M059J (cell line): ENCODE measurements around the gene PPP1R7. TPM values are rescaled to one million over a fixed set of nuclear protein-coding genes. Genes with fewer than 3 reads are reported as not detected.

Experiments used
- DNase-seq: peaks from one replicate; pipeline ENCODE4 v3.0.0-alpha.2; 2012; ENCODE audit warnings: low read depth
- total RNA-seq: library from RNA; depleted of rRNA; stranded (reverse); fragments of >200 nt; shearing (Covaris generic); gene quantifications from 2 replicates; pipeline ENCODE4 v1.2.3, GENCODE V29; 2014

Gene PPP1R7
- total RNA-seq, 1 experiment from 2014 or later = 60.7 TPM

- no peak for DNase-seq
These were observed 61.0 kb downstream of the PPP1R7 start for GRCh38 chr2:241211276-241211675.

- DNase-seq = no peak
These were observed 62.8 kb downstream of the PPP1R7 start for GRCh38 chr2:241213041-241213440.

- DNase-seq = no peak
These were observed 63.3 kb downstream of the PPP1R7 start for GRCh38 chr2:241213567-241213966.

GRCh38 chr2:241214209-241214608, 63.9 kb downstream of the PPP1R7 start:
- no peak for DNase-seq

GRCh38 chr2:241214766-241215165, 64.5 kb downstream of the PPP1R7 start:
- DNase-seq = no peak

GRCh38 chr2:241215421-241215820, 65.2 kb downstream of the PPP1R7 start:
- DNase-seq = no peak

GRCh38 chr2:241216211-241216761, 66.0 kb downstream of the PPP1R7 start:
- DNase-seq = no peak

GRCh38 chr2:241217320-241218031, 67.2 kb downstream of the PPP1R7 start:
- peak; percentile 60 for DNase-seq

- DNase-seq = peak; percentile 29
These were observed 68.1 kb downstream of the PPP1R7 start for GRCh38 chr2:241218131-241219029.

GRCh38 chr2:241219030-241219382, 68.7 kb downstream of the PPP1R7 start:
- DNase-seq = no peak

- no peak for DNase-seq
These were observed 69.6 kb downstream of the PPP1R7 start for GRCh38 chr2:241219856-241220356.

GRCh38 chr2:241223211-241224017, 73.1 kb downstream of the PPP1R7 start:
- peak; percentile 60 for DNase-seq

GRCh38 chr2:241224018-241224850, 74.0 kb downstream of the PPP1R7 start:
- DNase-seq = peak; percentile 66

- no peak for DNase-seq
These were observed 74.7 kb downstream of the PPP1R7 start for GRCh38 chr2:241224851-241225438.

GRCh38 chr2:241225545-241225944, 75.3 kb downstream of the PPP1R7 start:
- no peak for DNase-seq

GRCh38 chr2:241225983-241226382, 75.7 kb downstream of the PPP1R7 start:
- DNase-seq = no peak

GRCh38 chr2:241226723-241227572, 76.7 kb downstream of the PPP1R7 start:
- DNase-seq = no peak

GRCh38 chr2:241227594-241227993, 77.3 kb downstream of the PPP1R7 start:
- DNase-seq = no peak

GRCh38 chr2:241228081-241228859, 78.0 kb downstream of the PPP1R7 start:
- no peak for DNase-seq
